GM21737 (cell line): ENCODE data around the gene GNL3.
"Not testable (repeated sequence)": the region's sequence is repeated elsewhere in the genome, so short reads cannot be mapped to it uniquely, and the experiment has no call there.

Source experiments
- ATAC-seq: cut with Tn5 transposase; IDR thresholded peaks from one replicate; pipeline ENCODE4 v1.9.1; 2021; ENCODE audit warnings: mild to moderate bottlenecking, moderate library complexity; ENCODE audit not compliant: unreplicated experiment

Gene GNL3, protein sequence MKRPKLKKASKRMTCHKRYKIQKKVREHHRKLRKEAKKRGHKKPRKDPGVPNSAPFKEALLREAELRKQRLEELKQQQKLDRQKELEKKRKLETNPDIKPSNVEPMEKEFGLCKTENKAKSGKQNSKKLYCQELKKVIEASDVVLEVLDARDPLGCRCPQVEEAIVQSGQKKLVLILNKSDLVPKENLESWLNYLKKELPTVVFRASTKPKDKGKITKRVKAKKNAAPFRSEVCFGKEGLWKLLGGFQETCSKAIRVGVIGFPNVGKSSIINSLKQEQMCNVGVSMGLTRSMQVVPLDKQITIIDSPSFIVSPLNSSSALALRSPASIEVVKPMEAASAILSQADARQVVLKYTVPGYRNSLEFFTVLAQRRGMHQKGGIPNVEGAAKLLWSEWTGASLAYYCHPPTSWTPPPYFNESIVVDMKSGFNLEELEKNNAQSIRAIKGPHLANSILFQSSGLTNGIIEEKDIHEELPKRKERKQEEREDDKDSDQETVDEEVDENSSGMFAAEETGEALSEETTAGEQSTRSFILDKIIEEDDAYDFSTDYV

DNA sequence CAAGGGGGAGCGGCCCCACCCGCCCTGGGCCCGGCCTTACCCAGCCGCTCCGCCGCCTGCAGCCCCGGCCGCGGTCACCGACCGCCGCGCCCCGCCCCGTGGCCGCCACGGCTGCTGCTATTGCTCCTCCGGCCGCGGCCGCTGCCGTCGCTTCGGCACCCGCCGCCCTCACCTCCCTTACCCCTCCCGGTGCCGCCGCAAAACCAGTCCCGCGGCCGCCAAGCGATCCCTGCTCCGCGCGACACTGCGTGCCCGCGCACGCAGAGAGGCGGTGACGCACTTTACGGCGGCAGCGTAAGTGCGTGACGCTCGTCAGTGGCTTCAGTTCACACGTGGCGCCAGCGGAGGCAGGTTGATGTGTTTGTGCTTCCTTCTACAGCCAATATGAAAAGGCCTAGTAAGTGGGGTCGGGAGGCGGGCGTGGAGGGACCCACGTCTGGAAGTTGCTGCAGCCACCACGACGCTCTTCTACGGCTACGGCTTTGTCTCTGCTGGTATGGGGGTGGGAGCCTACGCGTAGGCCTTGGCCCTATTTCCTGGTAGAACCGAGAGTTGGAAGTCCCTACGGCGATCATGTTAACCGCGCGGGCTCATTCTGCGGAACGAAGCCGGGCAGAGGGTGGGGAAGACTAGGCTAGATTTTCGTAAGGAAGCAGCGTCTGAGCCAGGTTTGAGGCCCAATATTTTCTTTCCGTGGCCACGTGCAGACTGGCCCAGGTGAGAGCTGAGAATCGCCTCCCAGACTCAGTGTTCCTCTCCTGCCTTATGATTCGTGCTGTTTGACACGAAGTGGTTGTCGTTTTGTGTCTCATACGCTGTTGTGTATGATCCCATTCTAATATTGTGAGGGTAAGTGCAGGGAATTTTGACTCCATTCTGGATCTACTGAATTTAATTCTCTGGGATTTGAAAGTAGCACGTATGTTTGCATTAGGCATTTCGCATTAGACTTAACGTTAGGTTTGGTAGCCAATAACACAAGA is at the start of gene GNL3, which contains the start of gene PBRM1:
GNL3 (plus strand) TSS at position 324 of the 983 bp plus-strand sequence; CDS start at position 385, 61 bp downstream.
PBRM1 (minus strand) TSS at position 205 of the 983 bp plus-strand sequence.
- ATAC-seq = peak; percentile 70

GRCh38 chr3:52636673-52637072 is 49.2 kb upstream of the GNL3 start:
- no peak for ATAC-seq

DNA sequence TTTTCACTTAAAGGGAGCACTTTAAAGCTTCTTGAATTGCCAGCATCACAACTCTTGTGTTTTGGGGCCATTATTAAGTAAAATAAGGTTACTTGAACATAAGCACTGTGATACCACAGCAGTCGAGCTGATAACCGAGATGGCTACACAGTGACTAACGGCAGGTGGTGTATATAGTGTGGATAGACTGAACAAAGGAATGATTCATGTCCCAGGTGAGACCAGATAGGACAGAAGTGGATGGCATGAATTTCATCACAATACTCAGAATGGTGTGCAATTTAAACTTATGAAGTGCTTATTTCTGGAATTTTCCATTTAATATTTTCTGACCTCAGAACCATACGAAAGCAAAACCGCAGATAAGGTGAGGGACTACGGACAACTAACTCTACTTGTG is 40.3 kb upstream of the GNL3 start:
- no peak for ATAC-seq

DNA sequence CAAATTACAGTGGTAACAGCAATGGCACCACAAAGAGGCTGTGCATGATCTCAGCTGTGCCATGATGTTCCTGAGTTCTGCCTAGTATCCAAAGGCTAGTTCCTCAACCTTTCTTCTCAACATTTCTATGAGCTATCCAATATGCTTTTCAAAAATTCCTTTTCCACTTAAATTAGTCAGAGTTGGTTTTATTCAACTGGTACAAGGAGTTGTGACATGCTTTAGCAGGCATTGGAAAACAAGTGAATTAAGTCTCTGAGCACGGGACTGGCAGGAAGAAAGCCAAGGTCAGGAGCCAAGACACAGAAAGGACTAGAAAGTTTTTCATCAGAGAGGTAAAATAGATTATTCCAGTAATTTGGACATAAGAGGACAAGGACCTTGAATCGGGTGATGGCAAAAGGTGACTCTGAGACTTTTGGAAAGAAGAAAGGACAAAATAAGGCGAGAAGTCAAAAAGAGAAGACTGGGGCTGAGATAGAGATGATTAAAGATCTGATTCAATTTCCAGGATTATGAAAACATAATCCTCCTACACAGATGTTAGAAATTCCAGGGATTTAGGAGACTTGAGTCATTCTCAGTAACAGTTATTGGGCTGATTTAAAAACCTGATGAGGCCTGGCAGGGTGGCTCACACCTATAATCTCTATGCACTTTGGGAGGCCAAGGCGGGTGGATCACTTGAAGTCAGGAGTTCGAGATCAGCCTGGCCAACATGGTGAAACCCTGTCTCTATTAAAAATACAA is 36.2 kb upstream of the GNL3 start:
- ATAC-seq = no peak

DNA sequence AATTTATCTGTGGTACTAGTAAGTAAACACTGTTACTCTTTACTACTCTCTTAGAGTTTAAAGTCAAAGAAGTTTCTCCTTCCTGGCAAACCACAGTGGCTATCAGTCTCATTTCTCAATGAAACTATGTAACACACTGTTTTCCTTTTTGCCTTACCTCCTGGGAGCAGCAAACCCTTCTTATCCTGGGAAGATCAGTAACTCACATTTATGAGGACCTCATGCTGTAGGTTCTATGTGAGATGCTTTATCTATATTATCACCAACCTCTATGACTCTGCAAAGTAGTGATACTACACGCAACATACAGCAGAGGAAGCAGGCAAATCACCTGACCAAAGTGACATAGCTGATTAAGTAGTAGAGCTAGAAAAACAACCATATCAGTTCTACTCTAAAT is 35.4 kb upstream of the GNL3 start:
- no peak for ATAC-seq

- no peak for ATAC-seq
Observed at GRCh38 chr3:52651592-52651991, 34.2 kb upstream of the GNL3 start.

- ATAC-seq = no peak
Observed at GRCh38 chr3:52655895-52656294, 29.9 kb upstream of the GNL3 start.

DNA sequence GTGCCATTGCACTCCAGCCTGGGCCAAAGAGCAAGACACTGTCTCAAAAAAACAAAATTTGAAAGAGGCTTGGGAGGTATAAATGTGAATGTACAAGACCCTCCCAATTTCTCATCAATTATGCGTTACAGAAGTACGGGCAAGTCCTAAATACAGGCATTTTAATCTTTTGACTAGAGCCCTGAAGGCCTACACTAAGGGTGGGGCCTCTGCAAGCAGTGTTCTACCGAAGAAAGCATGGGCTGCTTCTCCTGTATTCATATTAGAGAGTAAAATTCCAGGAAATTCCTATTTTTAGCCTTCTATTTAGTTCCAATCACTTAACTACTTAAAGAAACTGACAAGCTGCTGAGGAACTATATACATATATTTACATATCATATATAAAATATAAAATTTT is 25.8 kb upstream of the GNL3 start:
- ATAC-seq = no peak

GRCh38 chr3:52663098-52663497 is 22.7 kb upstream of the GNL3 start:
- no peak for ATAC-seq

GRCh38 chr3:52670621-52671521 is 15.0 kb upstream of the GNL3 start:
- no peak for ATAC-seq

DNA sequence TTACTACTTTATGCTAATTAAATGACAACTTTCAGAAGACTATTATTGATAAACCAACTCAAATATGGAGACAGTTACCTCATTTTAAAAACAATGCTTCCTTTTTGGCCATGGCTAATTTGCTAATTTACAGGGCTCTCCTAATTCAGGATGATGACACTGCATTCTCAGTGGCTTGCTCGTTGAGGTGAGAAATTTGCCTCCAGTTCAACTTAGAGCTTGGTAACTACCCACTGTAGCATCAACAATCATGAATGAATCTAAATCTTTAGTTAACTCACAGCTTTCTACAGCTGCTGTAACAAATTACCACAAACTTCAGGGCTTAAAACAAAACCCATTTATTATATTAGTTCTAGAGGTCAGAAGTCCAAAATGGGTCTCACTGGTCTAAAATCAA is 14.2 kb upstream of the GNL3 start:
- no peak for ATAC-seq

DNA sequence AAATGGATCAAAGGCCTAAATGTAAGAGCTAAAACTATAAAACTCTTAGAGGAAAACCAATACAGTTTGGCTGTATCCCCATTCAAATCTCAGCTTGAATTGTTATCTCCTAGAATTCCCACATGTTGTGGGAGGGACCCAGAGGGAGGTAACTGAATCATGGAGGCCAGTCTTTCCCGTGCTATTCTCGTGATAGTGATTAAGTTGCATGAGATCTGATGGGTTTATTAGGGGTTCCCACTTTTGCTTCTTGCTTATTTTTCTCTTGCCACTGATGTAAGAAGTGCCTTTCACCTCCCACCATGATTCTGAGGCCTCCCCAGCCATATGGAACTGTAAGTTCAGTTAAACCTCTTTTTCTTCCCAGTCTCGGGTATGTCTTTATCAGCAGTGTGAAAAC is 9.6 kb upstream of the GNL3 start:
- not testable (repeated sequence) for ATAC-seq

DNA sequence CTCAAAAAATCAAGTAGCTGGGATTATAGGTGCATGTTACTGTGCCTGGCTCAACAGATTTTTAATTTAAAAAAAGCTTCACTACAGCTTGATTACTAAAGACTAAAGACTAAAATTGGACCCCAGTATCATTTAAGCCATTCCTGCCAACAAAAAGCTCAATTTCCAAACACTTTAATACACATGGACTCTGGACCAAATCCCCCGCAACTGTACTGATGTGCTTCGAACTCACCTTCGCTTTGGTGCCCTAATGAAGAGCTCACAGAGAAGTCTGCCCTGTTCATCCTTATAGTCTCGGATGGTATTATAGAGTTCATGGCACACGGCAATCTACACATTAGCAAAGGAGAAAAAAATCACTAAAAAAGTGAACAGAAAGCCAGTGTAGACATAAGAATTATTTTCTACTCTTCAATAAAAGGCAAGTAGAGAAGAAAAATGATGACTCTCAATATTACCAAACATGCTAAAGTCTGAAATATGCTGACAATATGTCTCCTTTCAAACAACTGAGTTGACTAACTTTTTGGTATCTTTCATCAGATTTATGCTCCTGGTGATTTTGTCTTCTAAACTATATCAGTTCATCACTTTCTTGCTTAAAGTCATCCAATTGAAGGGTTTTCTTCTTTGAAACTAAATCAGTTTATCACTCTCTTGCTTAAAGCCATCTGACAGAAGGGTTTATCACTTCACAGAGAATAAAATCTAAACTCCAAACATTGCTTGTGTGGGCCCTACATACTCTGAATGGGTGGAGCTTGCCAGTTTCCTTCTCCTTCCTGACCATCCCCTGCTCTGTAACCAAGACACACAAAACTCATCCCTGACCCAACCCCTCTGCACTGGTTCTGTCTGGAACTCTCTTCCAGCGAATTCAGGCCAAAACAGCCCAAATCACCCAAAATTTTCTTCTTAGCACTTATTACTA is 7.3 kb upstream of the GNL3 start:
- ATAC-seq = no peak

GRCh38 chr3:52679199-52679538 is 6.7 kb upstream of the GNL3 start:
- ATAC-seq = no peak

DNA sequence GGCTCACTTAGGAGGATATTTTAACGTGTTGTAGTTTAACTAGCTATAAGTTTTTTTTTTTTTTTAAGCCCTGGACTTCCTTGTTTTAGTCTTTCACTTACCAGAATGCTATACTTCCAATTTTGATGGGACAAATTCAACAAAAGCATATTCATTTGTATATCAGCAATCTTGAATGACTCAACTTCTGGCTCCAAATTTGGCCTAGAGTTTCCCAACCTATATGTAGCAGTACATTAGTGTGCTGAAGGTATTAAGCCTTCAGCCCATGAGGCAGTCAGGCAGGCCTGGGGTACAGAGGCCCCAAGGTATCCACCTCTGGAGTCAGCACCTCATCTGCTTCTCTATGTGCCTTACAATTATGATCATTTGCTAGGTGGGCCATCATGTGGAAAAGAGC is 6.0 kb upstream of the GNL3 start:
- ATAC-seq = no peak

GRCh38 chr3:52681596-52681995 is 4.2 kb upstream of the GNL3 start:
- ATAC-seq = no peak

DNA sequence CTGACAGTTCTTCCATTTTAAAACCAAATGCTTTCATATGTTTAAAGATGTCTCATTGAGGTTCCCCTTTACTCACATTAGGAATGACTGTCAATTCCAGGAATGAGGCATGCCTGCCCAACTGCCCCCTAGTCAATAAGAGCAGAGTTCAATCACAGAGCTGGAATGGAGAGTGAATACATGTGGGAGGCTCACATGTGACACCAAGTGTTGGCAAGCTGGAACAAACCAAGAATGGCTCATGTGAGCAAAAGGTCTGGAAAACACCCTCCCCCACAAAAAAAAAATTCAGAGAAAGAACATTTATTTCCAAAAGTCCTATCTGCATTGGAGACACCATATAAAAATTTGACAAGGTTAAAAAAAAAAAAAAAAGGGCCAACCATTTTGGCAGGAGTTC is 3.8 kb upstream of the GNL3 start:
- ATAC-seq = no peak

GRCh38 chr3:52683611-52684010 is 2.2 kb upstream of the GNL3 start:
- no peak for ATAC-seq

DNA sequence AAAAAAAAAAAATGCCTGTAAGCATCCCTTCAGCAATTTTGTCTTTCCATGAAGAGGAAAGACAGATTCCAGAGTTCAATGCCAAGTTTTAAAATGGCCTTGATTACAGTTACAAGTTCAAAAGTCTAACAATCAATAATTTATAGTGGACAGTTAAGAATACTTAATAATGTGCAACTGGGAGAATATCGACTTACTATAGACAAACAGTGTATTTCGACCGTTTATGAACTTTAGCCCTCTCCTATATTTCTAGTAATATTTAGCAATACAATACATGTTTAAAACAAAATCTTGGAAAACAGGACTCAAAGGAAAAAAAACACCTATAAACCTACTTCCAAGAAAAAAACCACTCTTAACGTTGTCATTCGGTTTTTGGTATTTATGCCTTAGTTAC is 1.6 kb upstream of the GNL3 start:
- ATAC-seq = no peak
